Endothelial cell of umbilical vein (primary cell): ENCODE data around the gene CDH23. TPM values are rescaled to one million over a fixed set of nuclear protein-coding genes. Genes with fewer than 3 reads are reported as not detected.

ENCODE experiments used
- BruUV-seq: library from RNA; stranded (reverse); fragments of 400-500 nt; replicated peaks from 2 replicates; lab custom pipeline; 2021; lab: Mats Ljungman, UMichigan
- CTCF ChIA-PET: fragments of 300-600, 350-600 bp; sonication (Branson Sonifier 250); formaldehyde crosslinking; loops from one replicate; lab custom pipeline; 2021; ENCODE audit warnings: antibody characterized with exemption, inconsistent platforms; lab: Charles Lee
- POLR2A ChIA-PET: fragments of 300-600, 350-600 bp; sonication (Branson Sonifier 250); formaldehyde crosslinking; loops from one replicate; lab custom pipeline; 2021; ENCODE audit warnings: antibody characterized with exemption, inconsistent platforms; lab: Charles Lee
- DNase-seq: peaks from one replicate; pipeline ENCODE4 v3.0.0-alpha.2; 2011; ENCODE audit warnings: low read depth, low spot score
- FAIRE-seq: peaks from 2 replicates; lab custom pipeline; 2011; peaks lifted over from hg19 to GRCh38; lab: Jason Lieb, UNC
- H2AFZ ChIP-seq: 2 replicates; pipeline ENCODE4 v1.6.0; 2012; ENCODE audit warnings: low read depth, low read length, control low read depth, inconsistent platforms
- H3K27ac ChIP-seq: 2 replicates; pipeline ENCODE4 v1.5.1; 2011; ENCODE audit warnings: low read depth, mild to moderate bottlenecking, control low read depth, low read length, moderate library complexity; ENCODE audit not compliant: insufficient read depth
- H3K27me3 ChIP-seq, 2 experiments: 2 replicates each; pipeline versions ENCODE4 v1.6.0 to v1.6.1; 2011; ENCODE audit warnings: low read length in 2 of 2, mixed read lengths in 1 of 2; ENCODE audit not compliant: control insufficient read depth in 2 of 2, insufficient read depth in 2 of 2
- H3K36me3 ChIP-seq, 2 experiments: 2 replicates in 1 of 2; 3 replicates in 1 of 2; pipeline ENCODE4 v1.5.1; 2011; ENCODE audit warnings: low read length in 2 of 2, mild to moderate bottlenecking in 1 of 2, moderate library complexity in 1 of 2; ENCODE audit not compliant: control insufficient read depth in 2 of 2, insufficient read depth in 2 of 2; ENCODE audit errors: extremely low read depth in 1 of 2
- H3K4me1 ChIP-seq: 3 replicates; pipeline ENCODE4 v1.5.1; 2011; ENCODE audit warnings: mild to moderate bottlenecking, low read length; ENCODE audit not compliant: control insufficient read depth, insufficient read depth; ENCODE audit errors: extremely low read depth
- H3K4me2 ChIP-seq: 2 replicates; pipeline ENCODE4 v1.6.1; 2011; ENCODE audit warnings: low read length, control low read depth, mixed read lengths; ENCODE audit not compliant: insufficient read depth
- H3K4me3 ChIP-seq, 3 experiments: fragments of 200-600 bp in 1 of 3; sonication (generic), shearing (Covaris generic) in 1 of 3; replicated peaks in 1 of 3; 2 replicates each; pipeline ENCODE4 v1.5.1; 2011 to 2016; ENCODE audit warnings: control low read depth in 3 of 3, low read length in 3 of 3, mild to moderate bottlenecking in 2 of 3, inconsistent platforms in 1 of 3, low read depth in 1 of 3, moderate library complexity in 1 of 3; ENCODE audit not compliant: insufficient read depth in 1 of 3
- H3K79me2 ChIP-seq: 2 replicates; pipeline ENCODE4 v1.6.0; 2012; ENCODE audit warnings: low read length, inconsistent platforms; ENCODE audit not compliant: control insufficient read depth, insufficient read depth
- H3K9ac ChIP-seq: replicated peaks from 2 replicates; pipeline ENCODE3; 2011; ENCODE audit warnings: low read length, control low read depth; ENCODE audit not compliant: insufficient read depth; ENCODE audit errors: extremely low read depth
- H3K9me1 ChIP-seq: replicated peaks from 3 replicates; pipeline ENCODE4 v1.6.0; 2011; ENCODE audit warnings: mild to moderate bottlenecking, low read length; ENCODE audit not compliant: control insufficient read depth, insufficient read depth; ENCODE audit errors: extremely low read depth
- H3K9me3 ChIP-seq: replicated peaks from 2 replicates; pipeline ENCODE4 v1.5.1; 2012; ENCODE audit warnings: low read length, inconsistent platforms; ENCODE audit not compliant: control insufficient read depth, insufficient read depth
- H4K20me1 ChIP-seq: replicated peaks from 2 replicates; pipeline ENCODE3; 2011; ENCODE audit warnings: mild to moderate bottlenecking, low read length; ENCODE audit not compliant: control insufficient read depth, insufficient read depth; ENCODE audit errors: extremely low read depth
- EZH2 ChIP-seq: IDR thresholded peaks from 2 replicates; pipeline ENCODE4 v1.6.1; 2012; ENCODE audit warnings: borderline replicate concordance, low read depth, mild to moderate bottlenecking, moderate library complexity, low read length, inconsistent platforms; ENCODE audit not compliant: severe bottlenecking
- FOS ChIP-seq: IDR thresholded peaks from 2 replicates; pipeline ENCODE4 v1.6.1; 2011; ENCODE audit warnings: mild to moderate bottlenecking, low read length, moderate library complexity, borderline replicate concordance; ENCODE audit not compliant: insufficient read depth
- GATA2 ChIP-seq: IDR thresholded peaks from 2 replicates; pipeline ENCODE4 v1.7.0; 2011; ENCODE audit warnings: low read depth, mild to moderate bottlenecking, moderate library complexity, mixed read lengths, low read length; ENCODE audit not compliant: insufficient read length, insufficient read depth
- JUN ChIP-seq: IDR thresholded peaks from 2 replicates; pipeline ENCODE4 v1.6.1; 2011; ENCODE audit warnings: borderline replicate concordance, low read depth; ENCODE audit not compliant: insufficient read length, insufficient read depth
- MYC ChIP-seq: IDR thresholded peaks from one replicate; pipeline ENCODE4 v1.6.1; 2011; ENCODE audit warnings: mild to moderate bottlenecking, low read depth, low read length
- POLR2A ChIP-seq: IDR thresholded peaks from 2 replicates; pipeline ENCODE4 v1.6.1; 2012; ENCODE audit warnings: low read depth, mild to moderate bottlenecking, control low read depth, low read length
- POLR2AphosphoS5 ChIP-seq: IDR thresholded peaks from 2 replicates; pipeline ENCODE4 v1.6.1; 2012; ENCODE audit warnings: low read depth, mild to moderate bottlenecking, control low read depth, low read length, moderate library complexity; ENCODE audit not compliant: insufficient read depth
- dilution Hi-C: fragments of 300-500 bp; cut with MboI; formaldehyde crosslinking; loops from one replicate; pipeline ENCODE4 v1.15.0; 2019; ENCODE audit warnings: low sequenced_read_pairs; ENCODE audit not compliant: extremely low pct_ligation_motif_present
- intact Hi-C: fragments of 100-400 bp; cut with micrococcal nuclease; formaldehyde crosslinking; loops from one replicate; pipeline ENCODE4 v1.10.0; 2022
- polyA plus RNA-seq, 4 experiments: library from polyadenylated mRNA; depleted of rRNA in 3 of 4; stranded (reverse) in 3 of 4; unstranded in 1 of 4; fragments of >200 nt; gene quantifications; 2 replicates each; pipeline versions ENCODE4 v1.2.1 to v1.2.3, GENCODE V29; 2011 to 2012; ENCODE audit warnings: missing spikeins in 1 of 4
- total RNA-seq: library from RNA; stranded (reverse); gene quantifications from 2 replicates; pipeline ENCODE4 v1.2.3, GENCODE V29; 2021
- TF ChIP-seq, protein P1 (sequence below), 2 donors: IDR thresholded peaks; 1 replicate in 1 of 2; 2 replicates in 1 of 2; pipeline ENCODE4 v1.5.1; 2011; ENCODE audit warnings: low read length in 2 of 2, mild to moderate bottlenecking in 2 of 2, moderate library complexity in 2 of 2, control low read depth in 1 of 2, inconsistent platforms in 1 of 2, low read depth in 1 of 2; ENCODE audit not compliant: insufficient read depth in 1 of 2; ENCODE audit errors: extremely low read depth in 1 of 2
- TF ChIP-seq, protein P2 (sequence below): IDR thresholded peaks from 2 replicates; pipeline ENCODE4 v1.6.1; 2011; ENCODE audit not compliant: insufficient read depth, insufficient read length

The CDH23 gene
- total and polyA plus RNA-seq, 2 donors (not counting 3 experiments of a cell fraction or from before 2014, with no cell fraction given): not detected

GRCh38 chr10:71747551-71748523, 351.1 kb downstream of the CDH23 start:
- no peak for DNase-seq
- BruUV-seq: no TSS peak

More at GRCh38 chr10:71747551-71748523, 351.1 kb downstream of the CDH23 start:
- Histone ChIP-seq H3K4me3 (no peak overlapping the region), H3K27me3 (no peaks in the 10 kb centered on the region), H3K4me1 (peaks cover 15% of the 10 kb centered on the region), H4K20me1 (no peaks in the 10 kb centered on the region), H3K9ac (no peak overlapping the region), H3K9me3 (no peaks in the 10 kb centered on the region), H3K9me1 (no peaks in the 10 kb centered on the region), H3K79me2 (no peaks in the 10 kb centered on the region), H2AFZ (no peak overlapping the region), H3K27ac (no peak overlapping the region), H3K4me2 (no peak overlapping the region), H3K36me3 (no peaks in the 10 kb centered on the region)
- TF ChIP-seq EZH2 (no peak), POLR2AphosphoS5 (no peak), MYC (no peak), FOS (no peak), JUN (no peak), GATA2 (no peak), POLR2A (no peak)
- TF ChIP-seq, protein P1, sequence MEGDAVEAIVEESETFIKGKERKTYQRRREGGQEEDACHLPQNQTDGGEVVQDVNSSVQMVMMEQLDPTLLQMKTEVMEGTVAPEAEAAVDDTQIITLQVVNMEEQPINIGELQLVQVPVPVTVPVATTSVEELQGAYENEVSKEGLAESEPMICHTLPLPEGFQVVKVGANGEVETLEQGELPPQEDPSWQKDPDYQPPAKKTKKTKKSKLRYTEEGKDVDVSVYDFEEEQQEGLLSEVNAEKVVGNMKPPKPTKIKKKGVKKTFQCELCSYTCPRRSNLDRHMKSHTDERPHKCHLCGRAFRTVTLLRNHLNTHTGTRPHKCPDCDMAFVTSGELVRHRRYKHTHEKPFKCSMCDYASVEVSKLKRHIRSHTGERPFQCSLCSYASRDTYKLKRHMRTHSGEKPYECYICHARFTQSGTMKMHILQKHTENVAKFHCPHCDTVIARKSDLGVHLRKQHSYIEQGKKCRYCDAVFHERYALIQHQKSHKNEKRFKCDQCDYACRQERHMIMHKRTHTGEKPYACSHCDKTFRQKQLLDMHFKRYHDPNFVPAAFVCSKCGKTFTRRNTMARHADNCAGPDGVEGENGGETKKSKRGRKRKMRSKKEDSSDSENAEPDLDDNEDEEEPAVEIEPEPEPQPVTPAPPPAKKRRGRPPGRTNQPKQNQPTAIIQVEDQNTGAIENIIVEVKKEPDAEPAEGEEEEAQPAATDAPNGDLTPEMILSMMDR (IDR thresholded peaks at IDR 0.05; ENCODE audit: extremely low read depth in 1 of 2, insufficient read depth in 1 of 2, low read depth in 1 of 2, low read length in 2 of 2): no peak
- TF ChIP-seq, protein P2, sequence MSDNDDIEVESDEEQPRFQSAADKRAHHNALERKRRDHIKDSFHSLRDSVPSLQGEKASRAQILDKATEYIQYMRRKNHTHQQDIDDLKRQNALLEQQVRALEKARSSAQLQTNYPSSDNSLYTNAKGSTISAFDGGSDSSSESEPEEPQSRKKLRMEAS: no peak
- ChIA-PET CTCF (interaction anchor here (0.7 to 1.6 kb wide), 11 partner anchors 8 to 428 kb away, joined by 3 to 5 read pairs (median 3); partner anchors contain the start of gene VSIR), POLR2A (no interaction called here)
- intact Hi-C loops: loop anchor here (2.0 kb wide), 1 partner anchor 19 kb away; no protein-coding TSS in a partner anchor
- no peak for FAIRE-seq
- dilution Hi-C loops: no loop called here
